ENCODE data around the gene FLOT2.
"Not testable (repeated sequence)": the region's sequence is repeated elsewhere in the genome, so short reads cannot be mapped to it uniquely, and the experiment has no call there.

Gene FLOT2

DNA sequence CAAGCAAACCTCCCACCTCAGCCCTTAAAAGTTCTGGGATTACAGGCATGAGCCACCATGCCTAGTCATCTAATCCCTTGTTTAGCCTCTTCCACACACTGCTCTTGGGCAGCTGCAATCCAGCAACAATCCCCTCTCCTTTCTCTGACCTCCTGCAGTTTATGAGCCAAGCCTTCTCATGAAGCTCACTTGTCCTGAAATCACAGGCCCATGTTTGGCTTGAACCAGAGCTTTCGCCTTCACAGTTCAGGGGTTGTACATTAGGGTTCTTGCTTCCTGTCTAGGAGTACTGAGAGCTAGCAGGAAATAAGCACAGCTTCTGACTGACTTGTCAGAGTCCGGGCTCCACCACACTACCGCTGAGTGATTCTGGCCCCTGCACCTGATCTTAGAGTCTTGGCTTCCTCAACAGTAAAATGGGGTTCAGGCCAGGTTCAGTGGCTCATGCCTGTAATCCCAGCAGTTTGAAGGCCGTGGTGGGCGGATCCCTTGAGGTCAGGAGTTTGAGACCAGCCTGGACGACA, 26.4 kb downstream of the FLOT2 start:
- DNase-seq, result peak; percentile 36

DNA sequence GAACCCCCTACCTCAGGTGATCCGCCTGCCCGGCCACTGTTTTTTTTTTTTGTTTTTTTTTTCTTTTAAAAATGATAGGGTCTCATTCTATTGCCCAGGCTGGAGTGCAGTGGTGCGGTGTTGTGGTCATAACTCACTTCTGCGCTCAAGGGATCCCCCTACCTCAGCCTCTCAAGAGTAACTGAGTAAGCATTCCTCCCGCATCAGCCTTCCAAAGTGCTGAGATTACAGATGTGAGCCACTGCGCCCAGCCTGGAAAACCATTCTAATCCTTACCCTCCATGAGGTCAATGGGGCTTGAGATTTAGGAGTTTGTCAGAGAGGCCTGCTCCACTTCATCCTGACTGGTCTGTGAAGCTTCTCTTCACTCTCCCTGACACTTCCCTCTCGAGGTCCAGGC, 30.3 kb downstream of the FLOT2 start:
- no peak for DNase-seq

DNA sequence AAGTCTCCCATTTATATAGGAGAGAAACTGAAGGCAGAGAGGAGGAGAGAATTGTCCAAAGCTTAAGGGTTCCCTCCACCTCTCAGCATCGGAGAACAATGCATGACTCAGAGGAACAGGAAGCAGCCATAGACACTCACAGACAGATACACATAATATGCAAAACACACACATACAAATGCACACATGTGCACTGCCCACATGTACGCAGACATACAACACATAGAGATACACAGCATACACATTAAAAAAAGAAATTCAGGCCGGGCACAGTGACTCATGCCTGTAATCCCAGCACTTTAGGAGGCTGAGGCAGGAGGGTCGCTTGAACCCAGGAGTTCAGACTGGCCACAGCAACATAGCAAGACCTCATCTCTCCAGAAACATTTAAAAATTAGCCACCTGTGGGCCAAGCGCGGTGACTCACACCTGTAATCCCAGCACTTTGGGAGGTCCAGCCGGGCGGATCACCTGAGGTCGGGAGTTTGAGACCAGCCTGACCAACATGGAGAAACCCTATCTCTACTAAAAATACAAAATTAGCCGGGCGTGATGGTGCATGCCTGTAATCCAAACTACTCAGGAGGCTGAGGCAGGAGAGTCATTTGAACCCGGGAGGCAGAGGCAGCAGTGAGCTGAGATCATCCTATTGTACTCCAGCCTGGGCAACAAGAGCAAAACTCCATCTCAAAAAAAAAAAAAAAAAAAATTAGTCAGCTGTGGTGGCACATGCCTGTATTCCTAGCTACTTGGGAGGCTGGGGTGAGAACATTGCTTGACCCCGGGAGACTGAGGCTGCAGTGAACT, 31.4 kb downstream of the FLOT2 start:
- DNase-seq, result no peak

DNA sequence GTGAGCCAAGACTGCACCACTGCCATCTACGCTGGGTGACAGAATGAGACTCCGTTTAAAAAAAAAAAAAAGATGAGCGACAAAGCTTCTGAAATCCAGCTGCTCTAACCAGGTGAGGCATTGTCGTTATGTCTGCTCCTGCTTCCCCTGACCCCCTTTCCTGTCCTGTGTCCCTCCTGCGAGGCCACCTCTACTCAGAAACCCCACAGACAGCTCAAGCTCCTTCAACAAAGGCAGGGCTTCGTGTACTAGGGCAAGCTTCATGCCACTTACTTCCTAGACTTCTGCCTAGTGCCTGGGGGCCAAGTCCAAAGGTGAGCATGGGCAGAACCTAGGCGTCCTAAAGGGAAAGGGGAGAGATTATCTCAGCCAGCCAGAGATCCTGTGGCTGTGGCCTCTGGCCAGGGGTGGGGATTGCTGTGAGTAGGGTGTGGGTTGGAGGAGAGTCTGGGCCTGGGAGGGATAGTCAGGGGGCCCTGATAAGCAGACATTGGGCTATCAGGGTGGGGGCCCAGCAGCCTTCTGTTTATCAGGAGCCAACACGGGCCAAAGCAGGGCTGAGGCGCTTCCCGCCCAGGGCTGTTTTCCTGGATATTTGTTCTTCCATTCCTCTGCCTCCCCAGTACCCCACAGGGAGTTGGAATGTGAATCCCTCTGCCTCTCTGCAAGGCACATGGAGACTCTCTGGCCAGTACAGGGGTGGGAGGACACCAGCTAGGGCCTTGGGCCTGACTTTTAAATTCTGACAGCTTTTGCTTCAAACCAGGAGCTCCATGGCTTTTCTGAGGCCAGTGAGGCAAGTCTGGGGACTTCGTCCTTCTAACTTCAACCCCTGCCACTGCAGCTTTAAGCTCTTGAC, 32.3 kb downstream of the FLOT2 start:
- no peak for DNase-seq

DNA sequence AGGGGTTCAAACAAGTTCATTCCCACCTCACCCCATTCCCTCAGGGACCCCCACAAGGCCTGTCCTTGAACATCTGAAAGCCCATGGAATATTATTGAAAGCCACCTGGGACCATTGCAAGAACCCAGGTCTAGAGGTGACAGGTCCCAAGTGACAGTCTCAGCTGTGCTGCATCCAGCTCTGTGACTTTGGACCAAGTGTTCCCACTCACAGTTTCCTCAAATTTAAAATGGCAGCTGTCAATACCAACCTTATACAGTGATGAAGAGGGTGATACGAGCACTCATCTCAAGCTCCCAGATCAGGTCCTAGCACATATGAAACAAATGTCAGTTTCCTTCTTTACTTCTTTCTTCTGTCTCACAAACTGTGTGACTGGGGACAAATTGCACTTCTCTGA, 33.6 kb downstream of the FLOT2 start:
- DNase-seq, result no peak

DNA sequence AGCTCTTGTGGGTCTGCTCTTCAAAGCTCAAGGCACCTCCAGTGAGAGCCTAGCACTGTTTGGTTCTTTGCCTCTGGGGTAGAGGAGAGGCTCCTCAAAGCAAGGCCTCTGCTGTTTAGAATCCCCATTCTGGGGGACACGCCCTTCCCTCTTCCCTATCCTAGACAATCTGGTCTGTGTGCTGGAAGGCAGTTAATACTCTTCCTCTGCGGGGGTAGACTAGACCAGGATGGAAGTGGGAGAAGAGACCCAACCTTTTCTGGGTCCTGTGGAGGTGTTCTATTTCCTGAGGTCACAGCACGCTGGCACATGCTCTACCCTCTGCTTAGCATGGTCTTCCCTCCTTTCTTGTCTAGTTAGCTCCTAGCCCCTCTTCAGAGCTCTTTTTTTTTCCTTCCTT, 35.0 kb downstream of the FLOT2 start:
- DNase-seq, result no peak

DNA sequence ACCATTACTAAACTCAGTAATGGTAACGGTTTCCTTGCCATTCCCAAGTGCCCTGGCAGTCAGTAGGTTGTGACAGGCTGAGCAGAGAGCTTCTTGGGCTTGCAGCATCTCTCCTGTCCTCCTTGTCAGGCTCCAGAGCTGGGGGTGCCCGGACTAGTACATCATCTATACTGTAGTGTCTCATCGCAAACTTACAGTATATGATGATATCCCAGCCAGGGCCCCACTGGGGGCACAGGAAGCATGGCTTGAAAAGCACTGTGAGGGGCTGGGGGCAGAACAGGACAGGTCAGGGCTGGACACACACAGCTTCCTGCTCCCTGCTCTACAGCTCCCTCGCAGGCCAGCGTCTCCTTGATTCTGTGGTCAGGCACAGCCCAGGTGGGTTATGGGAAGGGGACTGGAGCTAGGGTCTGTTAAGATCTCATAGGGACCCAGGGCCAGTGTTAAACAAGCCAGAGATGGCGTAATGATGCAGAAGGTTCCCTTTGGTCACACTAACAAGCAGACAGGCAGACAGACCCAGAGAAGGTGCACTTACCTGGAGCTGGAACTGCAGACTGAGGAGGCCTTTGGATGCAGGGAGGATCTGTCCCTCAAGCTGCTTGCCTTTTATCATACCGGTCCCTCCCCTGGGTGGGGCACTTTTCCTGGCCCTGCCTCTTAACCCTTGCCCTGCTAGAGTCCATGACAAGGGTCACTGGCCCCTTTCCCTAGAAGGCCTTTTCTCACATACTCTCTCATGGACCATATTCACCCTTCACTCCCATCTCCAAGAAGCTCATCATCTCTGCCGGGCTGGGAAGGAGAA, 35.9 kb downstream of the FLOT2 start:
- no peak for DNase-seq

DNA sequence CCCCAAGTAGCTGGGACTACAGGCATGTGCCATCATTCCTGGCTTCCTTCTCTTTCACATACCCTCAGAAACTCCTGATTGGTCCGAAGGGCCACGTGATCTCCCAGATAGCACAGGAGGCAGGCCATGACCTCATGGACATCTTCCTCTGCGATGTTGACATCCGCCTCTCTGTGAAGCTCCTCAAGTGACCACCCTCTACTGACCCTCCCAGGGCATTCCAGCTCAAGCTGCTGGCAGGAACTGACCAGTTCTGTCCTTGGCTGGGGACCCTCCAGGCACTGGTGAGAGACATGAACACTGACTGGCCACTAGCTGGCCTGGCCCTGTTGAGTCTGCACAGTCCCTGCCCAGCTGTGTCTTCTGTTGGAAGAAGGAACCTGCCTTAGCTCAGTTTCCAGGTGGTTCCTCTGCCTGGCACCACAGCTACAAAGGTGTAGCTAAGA, 37.1 kb downstream of the FLOT2 start:
- DNase-seq, result no peak

DNA sequence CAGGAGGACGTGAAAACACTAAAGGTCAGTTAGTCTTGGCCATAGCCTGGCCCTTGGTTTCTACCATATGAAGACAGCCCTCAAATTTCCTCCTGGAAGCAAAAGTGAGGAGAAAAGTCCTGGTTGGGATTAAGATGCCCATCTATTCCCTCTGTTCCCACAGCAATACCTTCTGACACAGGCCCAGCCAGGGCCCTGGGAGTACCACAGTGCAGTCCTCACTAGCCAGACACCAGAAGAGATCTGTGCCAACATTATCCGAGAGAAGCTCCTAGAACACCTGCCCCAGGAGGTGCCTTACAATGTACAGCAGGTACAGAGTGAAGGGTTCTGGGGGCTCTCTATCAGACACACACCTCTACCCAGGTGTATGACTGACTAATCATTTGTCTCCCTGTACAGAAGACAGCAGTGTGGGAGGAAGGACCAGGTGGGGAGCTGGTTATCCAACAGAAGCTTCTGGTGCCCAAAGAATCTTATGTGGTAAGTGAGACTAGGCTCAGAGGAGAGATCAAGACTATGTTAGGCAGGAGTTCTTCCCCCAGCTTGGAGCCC, 38.7 kb downstream of the FLOT2 start:
- DNase-seq, result no peak

DNA sequence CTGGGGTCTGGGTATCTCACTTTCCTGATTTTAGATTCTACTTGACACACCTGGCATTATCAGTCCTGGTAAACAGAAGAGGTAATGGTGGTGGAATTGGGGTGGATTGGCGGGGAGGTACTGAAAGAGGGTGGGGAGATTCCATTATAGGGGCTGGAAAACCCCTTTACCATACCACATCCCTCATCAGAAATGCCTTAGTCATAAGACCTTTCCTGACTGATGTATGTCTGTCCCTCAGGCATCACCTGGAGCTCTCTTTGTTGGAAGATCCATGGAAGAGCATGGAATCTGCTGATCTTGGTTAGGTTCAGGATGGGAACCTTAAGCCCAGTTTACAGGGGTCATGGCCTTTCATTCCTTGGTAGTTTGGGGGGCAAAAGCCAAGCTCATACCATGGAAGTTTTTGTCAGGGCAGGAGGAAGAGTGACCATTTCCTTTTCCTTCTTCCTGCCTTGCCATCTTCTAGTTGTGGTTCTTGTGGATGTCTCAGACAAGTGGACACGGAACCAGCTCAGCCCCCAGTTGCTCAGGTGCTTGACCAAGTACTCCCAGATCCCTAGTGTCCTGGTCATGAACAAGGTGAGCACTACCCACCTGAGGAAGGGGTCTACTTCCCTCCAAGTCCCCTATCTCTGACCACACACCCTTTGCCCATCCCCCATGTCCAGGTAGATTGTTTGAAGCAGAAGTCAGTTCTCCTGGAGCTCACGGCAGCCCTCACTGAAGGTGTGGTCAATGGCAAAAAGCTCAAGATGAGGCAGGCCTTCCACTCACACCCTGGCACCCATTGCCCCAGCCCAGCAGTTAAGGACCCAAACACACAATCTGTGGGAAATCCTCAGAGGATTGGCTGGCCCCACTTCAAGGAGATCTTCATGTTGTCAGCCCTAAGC, 39.4 kb downstream of the FLOT2 start:
- DNase-seq, result no peak

DNA sequence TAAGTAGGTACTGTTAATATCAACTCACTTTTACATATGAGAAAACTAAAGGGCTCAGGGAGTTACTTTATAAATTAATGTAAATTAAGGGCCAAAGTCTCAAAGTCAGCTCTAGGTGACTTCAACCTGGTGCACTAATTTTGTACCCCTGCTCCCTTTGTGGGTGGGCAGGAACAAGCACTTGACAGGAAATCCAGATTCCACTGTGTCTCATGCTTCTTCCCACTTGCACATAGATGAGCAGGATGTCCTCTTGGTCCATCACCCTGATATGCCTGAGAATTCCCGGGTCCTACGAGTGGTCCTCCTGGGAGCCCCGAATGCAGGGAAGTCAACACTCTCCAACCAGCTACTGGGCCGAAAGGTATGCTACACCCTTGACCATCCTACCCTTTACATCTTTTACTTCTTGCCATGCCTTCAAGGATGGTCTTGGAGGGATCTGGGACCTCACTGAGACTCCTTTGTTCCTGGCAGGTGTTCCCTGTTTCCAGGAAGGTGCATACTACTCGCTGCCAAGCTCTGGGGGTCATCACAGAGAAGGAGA, 41.4 kb downstream of the FLOT2 start:
- DNase-seq, result no peak

DNA sequence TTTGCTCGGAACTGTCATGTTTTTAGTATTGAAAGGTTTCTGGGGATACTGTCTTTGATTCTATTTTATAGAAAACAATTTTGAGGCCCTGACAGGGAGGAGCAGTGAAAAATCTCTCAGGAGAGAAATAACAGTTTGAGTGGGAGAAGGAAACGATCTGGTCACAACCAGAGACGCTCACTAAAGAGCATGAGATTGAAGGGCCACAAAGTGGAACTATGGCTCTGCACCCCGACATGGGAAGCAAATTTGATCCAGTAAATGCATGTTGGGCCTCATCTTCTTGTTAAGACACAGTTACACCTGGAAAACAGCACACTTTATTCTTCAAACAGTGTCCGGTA, 42.2 kb downstream of the FLOT2 start:
- no peak for DNase-seq

DNA sequence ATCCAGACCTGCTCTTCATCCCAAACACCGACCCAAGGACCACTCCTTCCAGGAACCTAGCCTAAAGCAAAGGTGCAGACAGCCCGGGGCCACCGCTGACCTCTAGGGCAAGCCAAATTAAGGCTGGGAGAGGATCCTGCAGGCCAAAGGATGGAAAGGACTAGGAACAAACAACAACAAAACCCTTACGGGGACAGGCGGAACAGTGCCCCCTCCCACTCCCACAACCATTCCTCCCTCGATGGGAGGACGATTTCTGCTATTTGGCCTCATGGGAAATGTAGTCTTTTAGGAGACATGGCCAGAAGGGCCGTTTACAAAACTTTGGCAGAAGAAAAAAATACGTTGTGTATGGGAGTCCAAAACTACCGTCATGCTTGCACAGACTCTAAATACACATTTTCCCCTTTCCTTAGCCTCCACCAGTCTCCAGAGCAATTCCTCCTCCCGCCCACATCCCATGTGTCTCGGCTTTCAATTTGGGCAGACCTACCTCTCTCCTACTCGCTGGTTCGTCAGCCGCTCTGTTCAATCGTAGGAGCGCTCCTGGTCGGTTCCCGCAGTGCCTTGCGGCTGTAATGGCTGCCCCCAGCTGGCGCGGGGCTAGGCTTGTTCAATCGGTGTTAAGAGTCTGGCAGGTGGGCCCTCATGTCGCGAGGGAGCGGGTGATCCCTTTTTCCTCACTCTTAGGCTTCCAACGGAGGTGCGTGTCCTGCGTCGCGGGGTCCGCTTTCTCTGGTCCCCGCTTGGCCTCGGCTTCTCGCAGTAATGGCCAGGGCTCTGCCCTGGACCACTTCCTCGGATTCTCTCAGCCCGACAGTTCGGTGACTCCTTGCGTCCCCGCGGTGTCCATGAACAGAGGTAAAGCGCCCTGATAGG, 42.8 kb downstream of the FLOT2 start, which contains the start of gene ERAL1:
ERAL1 (plus strand) TSS at position 560 of the 879 bp plus-strand sequence; CDS start at position 579, 19 bp downstream.
- peak; percentile 86 for DNase-seq

DNA sequence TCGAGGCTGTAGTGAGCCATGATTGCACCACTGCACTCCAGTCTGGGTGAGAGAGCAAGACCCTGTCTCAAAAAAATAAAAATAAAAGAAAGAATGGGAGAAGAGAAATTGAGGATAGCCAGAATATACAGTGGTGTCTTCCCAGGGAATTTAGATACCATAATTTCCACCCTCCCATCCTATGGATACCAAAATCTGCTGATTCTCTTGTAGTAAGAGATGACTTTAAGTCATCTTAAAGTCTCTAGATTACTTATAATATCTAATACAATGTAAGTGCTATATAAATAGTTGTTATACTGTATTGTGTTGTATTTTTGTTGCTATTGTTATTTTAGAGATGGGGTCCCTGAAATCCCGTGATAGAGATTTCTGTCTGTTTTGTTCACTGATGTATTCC, 44.2 kb downstream of the FLOT2 start:
- no peak for DNase-seq

DNA sequence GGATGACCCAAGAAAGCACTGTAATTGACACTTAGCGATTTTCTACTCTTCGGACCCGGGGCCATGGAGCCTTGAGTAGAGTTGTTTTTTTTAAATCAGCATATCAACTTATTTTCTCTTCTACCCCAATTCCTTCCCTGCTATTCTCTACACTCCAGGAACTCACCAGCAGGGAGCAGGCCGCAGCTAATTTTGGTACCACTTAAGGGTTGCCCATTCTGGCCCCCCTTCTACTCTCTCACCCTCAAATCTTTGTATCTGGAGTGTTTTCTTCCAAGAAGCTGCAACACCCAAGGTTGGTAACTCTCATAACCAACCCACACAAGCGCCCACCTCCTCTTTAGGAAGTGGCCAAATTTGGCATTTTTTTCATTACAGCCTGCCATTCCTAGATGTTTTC, 48.3 kb downstream of the FLOT2 start:
- no peak for DNase-seq

DNA sequence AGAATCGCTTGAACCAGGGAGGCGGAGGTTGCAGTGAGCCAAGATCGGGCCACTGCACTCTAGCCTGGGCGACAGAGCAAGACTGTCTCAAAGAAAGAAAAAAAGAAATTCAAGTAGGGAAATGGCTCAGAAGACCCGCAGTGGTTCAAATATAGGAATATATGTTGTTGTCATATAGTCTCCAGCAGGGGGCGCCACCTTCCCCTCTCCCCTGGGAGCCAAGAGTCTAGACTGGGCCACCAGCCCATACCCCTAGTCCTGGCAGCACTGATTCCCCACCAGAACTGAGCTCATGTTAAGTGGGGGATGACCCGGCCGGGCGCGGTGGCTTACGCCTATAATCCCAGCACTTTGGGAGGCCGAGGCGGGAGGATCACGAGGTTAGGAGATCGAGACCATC, 48.9 kb downstream of the FLOT2 start:
- peak; percentile 65 for DNase-seq

DNA sequence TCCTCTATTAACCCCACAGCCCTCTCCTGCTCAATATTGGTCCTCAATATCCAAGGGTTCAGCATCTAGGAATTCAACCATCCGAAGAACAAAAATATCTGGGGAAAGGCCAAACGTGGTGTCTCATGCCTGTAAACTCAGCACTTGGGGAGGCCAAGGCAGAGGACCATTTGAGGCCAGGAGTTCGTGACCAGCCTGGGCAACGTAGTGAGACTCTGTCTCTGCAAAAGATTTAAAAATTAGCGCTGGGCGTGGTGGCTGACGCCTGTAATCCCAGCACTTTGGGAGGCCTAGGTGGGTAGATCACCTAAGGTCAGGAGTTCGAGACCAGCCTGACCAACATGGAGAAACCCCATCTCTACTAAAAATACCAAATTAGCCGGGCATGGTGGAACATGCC, 50.8 kb downstream of the FLOT2 start:
- not testable (repeated sequence) for DNase-seq

DNA sequence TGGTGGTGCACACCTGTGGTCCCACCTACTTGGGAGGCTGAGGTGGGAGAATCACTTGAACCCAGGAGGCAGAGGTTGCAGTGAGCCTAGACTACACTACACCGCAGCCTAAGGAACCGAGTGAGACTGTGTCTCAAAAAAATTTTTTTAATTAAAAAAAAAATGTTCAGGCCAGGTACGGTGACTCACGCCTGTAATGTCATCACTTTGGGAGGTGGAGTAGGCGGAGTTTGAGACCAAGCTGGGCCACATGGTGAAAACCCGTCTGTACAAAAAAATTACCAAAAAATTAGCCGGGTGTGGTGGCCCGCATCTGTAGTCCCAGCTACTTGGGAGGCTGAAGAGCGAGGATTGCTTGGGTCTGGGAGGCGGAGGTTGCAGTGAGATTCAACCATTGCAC, 51.3 kb downstream of the FLOT2 start:
- peak; percentile 35 for DNase-seq

DNA sequence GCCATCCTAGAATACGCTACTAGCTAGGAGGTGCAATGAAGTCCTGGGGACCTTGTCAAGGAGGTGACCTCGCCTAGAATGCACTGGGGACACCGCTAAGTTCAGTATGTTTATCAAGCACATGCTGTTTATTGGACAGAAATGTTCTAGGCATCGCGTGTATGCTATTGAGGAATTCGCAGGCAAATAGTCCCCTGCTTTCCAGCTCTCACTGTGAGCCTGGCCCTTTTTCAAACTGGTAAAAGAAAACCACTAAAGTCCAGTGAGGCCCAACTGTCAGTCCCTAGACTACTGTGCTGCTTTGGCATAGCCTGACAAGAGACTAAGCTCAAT, 53.8 kb downstream of the FLOT2 start:
- no peak for DNase-seq

DNA sequence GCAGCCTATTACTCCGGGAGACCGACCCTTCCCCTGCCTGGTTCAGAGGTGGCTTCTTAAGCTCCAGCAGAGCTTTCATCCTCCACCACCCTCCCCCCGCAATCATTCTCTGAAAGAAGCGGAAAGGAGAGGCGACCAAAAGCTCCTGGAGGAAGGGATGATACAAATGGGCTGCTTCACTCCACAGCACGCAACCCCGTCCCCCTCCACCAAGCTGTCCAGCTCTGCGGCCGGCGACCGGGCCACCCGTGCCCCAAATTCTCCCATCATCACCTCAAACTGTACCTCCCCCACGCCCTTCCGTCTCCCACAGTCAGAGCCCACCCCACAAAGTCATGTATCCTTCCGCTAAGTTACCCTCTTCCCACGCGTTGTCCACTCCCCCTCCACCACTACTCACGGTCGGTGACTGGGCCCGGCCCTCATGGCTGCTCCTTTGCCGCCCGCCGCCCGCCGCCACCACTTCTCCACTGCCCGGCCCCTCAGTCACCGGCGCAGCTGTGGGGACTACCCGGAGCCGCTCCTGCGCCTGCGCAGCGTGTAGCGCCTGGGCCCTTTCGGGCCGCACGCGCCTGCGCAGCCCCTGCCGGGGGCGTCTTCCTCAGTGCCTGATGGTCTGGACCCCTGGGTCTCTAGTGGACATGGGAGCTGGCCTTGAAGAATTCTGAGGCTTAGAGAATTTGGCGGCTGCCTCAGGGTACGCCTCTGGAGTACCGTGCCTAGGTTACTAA, 55.1 kb downstream of the FLOT2 start, which contains the start of gene FAM222B:
FAM222B (minus strand) TSS at position 509 of the 731 bp plus-strand sequence. CDS start 76,123 bp downstream, outside the sequence.
- DNase-seq, result peak; percentile 88

Measured in activated naive CD4-positive, alpha-beta T cell treated with anti-CD3 and anti-CD28 coated beads, Interleukin-2, amount 50 U/mL, for 16 hours (primary cell).